Endothelial cell of umbilical vein (primary cell): ENCODE measurements around the gene KCNIP3. TPM values are rescaled to one million over a fixed set of nuclear protein-coding genes. Genes with fewer than 3 reads are reported as not detected.
"Not testable (repeated sequence)": the region's sequence is repeated elsewhere in the genome, so short reads cannot be mapped to it uniquely, and the experiment has no call there.

ENCODE experiments used
- BruUV-seq: library from RNA; stranded (reverse); fragments of 400-500 nt; replicated peaks from 2 replicates; lab custom pipeline; 2021; lab: Mats Ljungman, UMichigan
- CTCF ChIA-PET: fragments of 300-600, 350-600 bp; sonication (Branson Sonifier 250); formaldehyde crosslinking; loops from one replicate; lab custom pipeline; 2021; ENCODE audit warnings: antibody characterized with exemption, inconsistent platforms; lab: Charles Lee
- POLR2A ChIA-PET: fragments of 300-600, 350-600 bp; sonication (Branson Sonifier 250); formaldehyde crosslinking; loops from one replicate; lab custom pipeline; 2021; ENCODE audit warnings: antibody characterized with exemption, inconsistent platforms; lab: Charles Lee
- DNase-seq: peaks from one replicate; pipeline ENCODE4 v3.0.0-alpha.2; 2011; ENCODE audit warnings: low read depth, low spot score
- FAIRE-seq: peaks from 2 replicates; lab custom pipeline; 2011; peaks lifted over from hg19 to GRCh38; lab: Jason Lieb, UNC
- H2AFZ ChIP-seq: 2 replicates; pipeline ENCODE4 v1.6.0; 2012; ENCODE audit warnings: low read depth, low read length, control low read depth, inconsistent platforms
- H3K27ac ChIP-seq: 2 replicates; pipeline ENCODE4 v1.5.1; 2011; ENCODE audit warnings: low read depth, mild to moderate bottlenecking, control low read depth, low read length, moderate library complexity; ENCODE audit not compliant: insufficient read depth
- H3K27me3 ChIP-seq, 2 experiments: 2 replicates each; pipeline versions ENCODE4 v1.6.0 to v1.6.1; 2011; ENCODE audit warnings: low read length in 2 of 2, mixed read lengths in 1 of 2; ENCODE audit not compliant: control insufficient read depth in 2 of 2, insufficient read depth in 2 of 2
- H3K36me3 ChIP-seq, 2 experiments: 2 replicates in 1 of 2; 3 replicates in 1 of 2; pipeline ENCODE4 v1.5.1; 2011; ENCODE audit warnings: low read length in 2 of 2, mild to moderate bottlenecking in 1 of 2, moderate library complexity in 1 of 2; ENCODE audit not compliant: control insufficient read depth in 2 of 2, insufficient read depth in 2 of 2; ENCODE audit errors: extremely low read depth in 1 of 2
- H3K4me1 ChIP-seq: 3 replicates; pipeline ENCODE4 v1.5.1; 2011; ENCODE audit warnings: mild to moderate bottlenecking, low read length; ENCODE audit not compliant: control insufficient read depth, insufficient read depth; ENCODE audit errors: extremely low read depth
- H3K4me2 ChIP-seq: 2 replicates; pipeline ENCODE4 v1.6.1; 2011; ENCODE audit warnings: low read length, control low read depth, mixed read lengths; ENCODE audit not compliant: insufficient read depth
- H3K4me3 ChIP-seq, 3 experiments: fragments of 200-600 bp in 1 of 3; sonication (generic), shearing (Covaris generic) in 1 of 3; replicated peaks in 1 of 3; 2 replicates each; pipeline ENCODE4 v1.5.1; 2011 to 2016; ENCODE audit warnings: control low read depth in 3 of 3, low read length in 3 of 3, mild to moderate bottlenecking in 2 of 3, inconsistent platforms in 1 of 3, low read depth in 1 of 3, moderate library complexity in 1 of 3; ENCODE audit not compliant: insufficient read depth in 1 of 3
- H3K79me2 ChIP-seq: 2 replicates; pipeline ENCODE4 v1.6.0; 2012; ENCODE audit warnings: low read length, inconsistent platforms; ENCODE audit not compliant: control insufficient read depth, insufficient read depth
- H3K9ac ChIP-seq: replicated peaks from 2 replicates; pipeline ENCODE3; 2011; ENCODE audit warnings: low read length, control low read depth; ENCODE audit not compliant: insufficient read depth; ENCODE audit errors: extremely low read depth
- H3K9me1 ChIP-seq: replicated peaks from 3 replicates; pipeline ENCODE4 v1.6.0; 2011; ENCODE audit warnings: mild to moderate bottlenecking, low read length; ENCODE audit not compliant: control insufficient read depth, insufficient read depth; ENCODE audit errors: extremely low read depth
- H3K9me3 ChIP-seq: replicated peaks from 2 replicates; pipeline ENCODE4 v1.5.1; 2012; ENCODE audit warnings: low read length, inconsistent platforms; ENCODE audit not compliant: control insufficient read depth, insufficient read depth
- H4K20me1 ChIP-seq: replicated peaks from 2 replicates; pipeline ENCODE3; 2011; ENCODE audit warnings: mild to moderate bottlenecking, low read length; ENCODE audit not compliant: control insufficient read depth, insufficient read depth; ENCODE audit errors: extremely low read depth
- EZH2 ChIP-seq: IDR thresholded peaks from 2 replicates; pipeline ENCODE4 v1.6.1; 2012; ENCODE audit warnings: borderline replicate concordance, low read depth, mild to moderate bottlenecking, moderate library complexity, low read length, inconsistent platforms; ENCODE audit not compliant: severe bottlenecking
- FOS ChIP-seq: IDR thresholded peaks from 2 replicates; pipeline ENCODE4 v1.6.1; 2011; ENCODE audit warnings: mild to moderate bottlenecking, low read length, moderate library complexity, borderline replicate concordance; ENCODE audit not compliant: insufficient read depth
- GATA2 ChIP-seq: IDR thresholded peaks from 2 replicates; pipeline ENCODE4 v1.7.0; 2011; ENCODE audit warnings: low read depth, mild to moderate bottlenecking, moderate library complexity, mixed read lengths, low read length; ENCODE audit not compliant: insufficient read length, insufficient read depth
- JUN ChIP-seq: IDR thresholded peaks from 2 replicates; pipeline ENCODE4 v1.6.1; 2011; ENCODE audit warnings: borderline replicate concordance, low read depth; ENCODE audit not compliant: insufficient read length, insufficient read depth
- MAX ChIP-seq: IDR thresholded peaks from 2 replicates; pipeline ENCODE4 v1.6.1; 2011; ENCODE audit not compliant: insufficient read depth, insufficient read length
- MYC ChIP-seq: IDR thresholded peaks from one replicate; pipeline ENCODE4 v1.6.1; 2011; ENCODE audit warnings: mild to moderate bottlenecking, low read depth, low read length
- POLR2A ChIP-seq: IDR thresholded peaks from 2 replicates; pipeline ENCODE4 v1.6.1; 2012; ENCODE audit warnings: low read depth, mild to moderate bottlenecking, control low read depth, low read length
- POLR2AphosphoS5 ChIP-seq: IDR thresholded peaks from 2 replicates; pipeline ENCODE4 v1.6.1; 2012; ENCODE audit warnings: low read depth, mild to moderate bottlenecking, control low read depth, low read length, moderate library complexity; ENCODE audit not compliant: insufficient read depth
- dilution Hi-C: fragments of 300-500 bp; cut with MboI; formaldehyde crosslinking; loops from one replicate; pipeline ENCODE4 v1.15.0; 2019; ENCODE audit warnings: low sequenced_read_pairs; ENCODE audit not compliant: extremely low pct_ligation_motif_present
- intact Hi-C: fragments of 100-400 bp; cut with micrococcal nuclease; formaldehyde crosslinking; loops from one replicate; pipeline ENCODE4 v1.10.0; 2022
- polyA plus RNA-seq, 4 experiments: library from polyadenylated mRNA; depleted of rRNA in 3 of 4; stranded (reverse) in 3 of 4; unstranded in 1 of 4; fragments of >200 nt; gene quantifications; 2 replicates each; pipeline versions ENCODE4 v1.2.1 to v1.2.3, GENCODE V29; 2011 to 2012; ENCODE audit warnings: missing spikeins in 1 of 4
- total RNA-seq: library from RNA; stranded (reverse); gene quantifications from 2 replicates; pipeline ENCODE4 v1.2.3, GENCODE V29; 2021
- TF ChIP-seq, protein P1 (sequence below), 2 donors: IDR thresholded peaks; 1 replicate in 1 of 2; 2 replicates in 1 of 2; pipeline ENCODE4 v1.5.1; 2011; ENCODE audit warnings: low read length in 2 of 2, mild to moderate bottlenecking in 2 of 2, moderate library complexity in 2 of 2, control low read depth in 1 of 2, inconsistent platforms in 1 of 2, low read depth in 1 of 2; ENCODE audit not compliant: insufficient read depth in 1 of 2; ENCODE audit errors: extremely low read depth in 1 of 2

Gene KCNIP3
- total and polyA plus RNA-seq, 2 donors (not counting 3 experiments of a cell fraction or from before 2014, with no cell fraction given): 0.12 to 0.62 TPM

DNA sequence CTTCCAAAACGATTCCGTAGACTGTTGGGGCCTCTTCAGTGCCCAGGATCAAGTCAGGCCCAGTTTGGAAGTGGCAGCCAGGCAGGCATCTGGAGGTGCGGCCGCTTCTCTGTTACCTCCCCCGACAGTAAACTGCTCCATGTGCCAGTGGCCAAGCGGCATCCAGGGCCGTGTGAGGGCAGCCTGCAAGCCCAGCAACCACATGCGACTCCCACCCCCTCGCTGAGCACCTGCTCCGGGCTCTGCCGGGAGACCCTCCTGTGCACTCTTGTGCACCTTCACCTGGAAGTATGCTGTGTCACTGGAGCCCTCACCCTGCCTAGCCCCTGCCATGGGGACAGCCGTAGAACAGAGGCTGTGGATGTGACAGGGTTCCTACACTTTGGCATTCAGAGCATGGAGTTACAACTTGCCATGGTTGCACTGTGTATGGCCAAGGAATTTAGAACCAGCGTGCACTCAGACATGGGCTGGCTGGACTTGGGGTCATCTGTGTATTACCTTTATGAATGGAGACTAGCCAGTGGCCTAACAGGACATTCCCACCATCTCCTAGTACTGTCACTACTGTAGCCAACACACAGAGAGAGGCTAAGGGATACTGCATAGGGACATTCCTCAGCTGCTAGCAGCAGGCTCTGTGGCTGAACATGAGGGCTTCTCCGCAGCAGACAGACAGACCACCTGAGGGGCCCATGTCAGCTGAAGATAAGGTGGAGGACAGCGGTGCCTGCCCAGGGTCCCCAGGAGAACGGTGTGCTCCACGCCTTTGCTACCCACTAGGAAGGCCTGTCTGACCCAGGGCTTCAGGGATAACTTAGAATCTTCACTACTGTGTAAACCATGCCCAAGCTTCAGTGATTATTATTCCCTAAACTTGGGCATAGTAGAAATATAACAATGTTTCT lies 80.3 kb downstream of the KCNIP3 start:
- dilution Hi-C loops: no loop called here

DNA sequence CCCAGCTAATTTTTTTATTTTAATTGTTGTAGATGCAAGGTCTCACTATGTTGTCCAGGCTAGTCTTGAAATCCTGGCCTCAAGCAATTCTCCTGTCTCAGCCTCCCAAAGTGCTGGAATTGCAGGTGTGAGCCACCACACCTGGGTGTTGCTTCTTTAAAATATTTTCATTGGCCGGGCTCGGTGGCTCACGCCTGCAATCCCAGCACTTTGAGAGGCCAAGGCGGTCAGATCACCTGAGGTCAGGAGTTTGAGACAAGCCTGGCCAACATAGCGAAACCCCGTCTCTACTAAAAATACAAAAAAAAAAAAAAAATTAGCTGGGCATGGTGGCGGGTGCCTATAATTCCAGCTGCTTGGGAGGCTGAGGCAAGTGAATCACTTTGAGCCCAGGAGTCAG lies 81.1 kb downstream of the KCNIP3 start:
- H3K4me1 ChIP-seq, H3K27me3 ChIP-seq, H3K9ac ChIP-seq, H3K4me2 ChIP-seq, H3K36me3 ChIP-seq, H3K27ac ChIP-seq, H2AFZ ChIP-seq, DNase-seq, H4K20me1 ChIP-seq, POLR2A ChIA-PET, H3K4me3 ChIP-seq, BruUV-seq, H3K9me1 ChIP-seq, H3K79me2 ChIP-seq, dilution Hi-C loops, intact Hi-C loops, H3K9me3 ChIP-seq, FAIRE-seq: not testable (repeated sequence)
- CTCF ChIA-PET: interaction anchor here (4.8 kb wide), 1 partner anchor 11 kb away, joined by 28 read pairs; no protein-coding TSS in a partner anchor

More for the DNA sequence above, 80.3 kb downstream of the KCNIP3 start:
- DNase-seq: no peak
- Histone ChIP-seq H3K4me1 (no peaks in the 10 kb centered on the region), H2AFZ (no peak overlapping the region), H3K9me1 (no peaks in the 10 kb centered on the region), H4K20me1 (no peaks in the 10 kb centered on the region), H3K4me2 (no peak overlapping the region), H3K27ac (no peak overlapping the region), H3K9me3 (no peaks in the 10 kb centered on the region), H3K79me2 (no peaks in the 10 kb centered on the region), H3K36me3 (no peaks in the 10 kb centered on the region), H3K4me3 (no peak overlapping the region), H3K9ac (no peak overlapping the region), H3K27me3 (no peaks in the 10 kb centered on the region)
- intact Hi-C loops: no loop called here
- TF ChIP-seq, protein P1, sequence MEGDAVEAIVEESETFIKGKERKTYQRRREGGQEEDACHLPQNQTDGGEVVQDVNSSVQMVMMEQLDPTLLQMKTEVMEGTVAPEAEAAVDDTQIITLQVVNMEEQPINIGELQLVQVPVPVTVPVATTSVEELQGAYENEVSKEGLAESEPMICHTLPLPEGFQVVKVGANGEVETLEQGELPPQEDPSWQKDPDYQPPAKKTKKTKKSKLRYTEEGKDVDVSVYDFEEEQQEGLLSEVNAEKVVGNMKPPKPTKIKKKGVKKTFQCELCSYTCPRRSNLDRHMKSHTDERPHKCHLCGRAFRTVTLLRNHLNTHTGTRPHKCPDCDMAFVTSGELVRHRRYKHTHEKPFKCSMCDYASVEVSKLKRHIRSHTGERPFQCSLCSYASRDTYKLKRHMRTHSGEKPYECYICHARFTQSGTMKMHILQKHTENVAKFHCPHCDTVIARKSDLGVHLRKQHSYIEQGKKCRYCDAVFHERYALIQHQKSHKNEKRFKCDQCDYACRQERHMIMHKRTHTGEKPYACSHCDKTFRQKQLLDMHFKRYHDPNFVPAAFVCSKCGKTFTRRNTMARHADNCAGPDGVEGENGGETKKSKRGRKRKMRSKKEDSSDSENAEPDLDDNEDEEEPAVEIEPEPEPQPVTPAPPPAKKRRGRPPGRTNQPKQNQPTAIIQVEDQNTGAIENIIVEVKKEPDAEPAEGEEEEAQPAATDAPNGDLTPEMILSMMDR (IDR thresholded peaks at IDR 0.05; ENCODE audit: extremely low read depth in 1 of 2, insufficient read depth in 1 of 2, low read depth in 1 of 2, low read length in 2 of 2): no peak
- TF ChIP-seq MYC (no peak), POLR2AphosphoS5 (no peak), FOS (no peak), POLR2A (no peak), MAX (no peak), GATA2 (no peak), EZH2 (no peak), JUN (no peak)
- FAIRE-seq: no peak
- CTCF ChIA-PET: interaction anchor here (4.8 kb wide), 1 partner anchor 11 kb away, joined by 28 read pairs; no protein-coding TSS in a partner anchor
- BruUV-seq: no TSS peak
- POLR2A ChIA-PET: no interaction called here
